C4-2B (cell line): ENCODE data around the gene GPC5.

Experiments used
- CTCF ChIP-seq: fragments of 450-650 bp; conservative IDR thresholded peaks from 2 replicates; pipeline ENCODE4 v1.5.1; 2017; ENCODE audit warnings: mild to moderate bottlenecking
- ZFX ChIP-seq: fragments of 450-650 bp; IDR thresholded peaks from 2 replicates; pipeline ENCODE4 v1.6.1; 2017

GRCh38 chr13:91773591-91774227, 375.3 kb downstream of the GPC5 start:
- TF ChIP-seq CTCF = no peak
- TF ChIP-seq ZFX = no peak
